Smooth muscle cell of bladder (primary cell): Measurements from ENCODE around the gene LRRN2. TPM values are rescaled to one million over a fixed set of nuclear protein-coding genes. Genes with fewer than 3 reads are reported as not detected.

ENCODE experiments used
- total RNA-seq: library from RNA; depleted of rRNA; stranded (reverse); fragments of >200 nt; gene quantifications from 2 replicates; pipeline ENCODE4 v1.2.3, GENCODE V29; 2014

The LRRN2 gene
- total RNA-seq: 0.28 and 0.65 TPM in 2 replicates

GRCh38 chr1:204685236-204686006, at the start of gene LRRN2:
LRRN2 (minus strand) TSS chr1:204685738; CDS start chr1:204619992, 65,746 bp downstream.

Other genes starting within 250 kb of the LRRN2 start
- gene PIK3C2B, start 190.9 kb downstream of the LRRN2 start, total RNA-seq: 1.6 and 1.9 TPM in 2 replicates
- gene MDM4, start 169.3 kb downstream of the LRRN2 start, total RNA-seq: 17.5 and 22.4 TPM in 2 replicates
- 25.7 and 32.7 TPM in 2 replicates for gene NFASC, start 185.1 kb upstream of the LRRN2 start, total RNA-seq